ENCODE data around the gene SH2B3. TPM values are rescaled to one million over a fixed set of nuclear protein-coding genes. Genes with fewer than 3 reads are reported as not detected.

SH2B3 gene
- total RNA-seq, 1 donor from 2014 or later = 18.3 TPM

- no peak for TF ChIP-seq CTCF (IDR thresholded peaks at IDR 0.05)
- no peak for DNase-seq (ENCODE audit: low spot score)
- no peak overlapping the region for H3K4me3 Mint-ChIP-seq (ENCODE audit: unreplicated experiment)
- peaks cover 7% of the 10 kb centered on the region for H3K27me3 Mint-ChIP-seq (ENCODE audit: low read depth)
- H3K9me3 Mint-ChIP-seq (ENCODE audit: low read depth) = peaks cover 2% of the 10 kb centered on the region
- no peaks in the 10 kb centered on the region for H3K4me1 Mint-ChIP-seq (ENCODE audit: low read depth)
- H3K36me3 Mint-ChIP-seq (ENCODE audit: low read depth) = peaks cover 1% of the 10 kb centered on the region
- H3K27ac Mint-ChIP-seq (ENCODE audit: unreplicated experiment) = no peak overlapping the region
These were observed 28.3 kb upstream of the SH2B3 start for GRCh38 chr12:111377440-111377839.

GRCh38 chr12:111379942-111380554, 25.7 kb upstream of the SH2B3 start:
- no peak for DNase-seq (ENCODE audit: low spot score)
- H3K27ac Mint-ChIP-seq (ENCODE audit: unreplicated experiment) = no peak overlapping the region
- H3K4me1 Mint-ChIP-seq (ENCODE audit: low read depth) = no peaks in the 10 kb centered on the region
- peaks cover 1% of the 10 kb centered on the region for H3K36me3 Mint-ChIP-seq (ENCODE audit: low read depth)
- TF ChIP-seq CTCF (IDR thresholded peaks at IDR 0.05) = no peak
- peaks cover 13% of the 10 kb centered on the region for H3K27me3 Mint-ChIP-seq (ENCODE audit: low read depth)
- no peak overlapping the region for H3K4me3 Mint-ChIP-seq (ENCODE audit: unreplicated experiment)
- H3K9me3 Mint-ChIP-seq (ENCODE audit: low read depth) = peaks cover 2% of the 10 kb centered on the region

GRCh38 chr12:111384596-111384995, 21.1 kb upstream of the SH2B3 start:
- no peaks in the 10 kb centered on the region for H3K9me3 Mint-ChIP-seq (ENCODE audit: low read depth)
- H3K27me3 Mint-ChIP-seq (ENCODE audit: low read depth) = peaks cover 20% of the 10 kb centered on the region
- H3K27ac Mint-ChIP-seq (ENCODE audit: unreplicated experiment) = no peak overlapping the region
- H3K4me1 Mint-ChIP-seq (ENCODE audit: low read depth) = no peaks in the 10 kb centered on the region
- DNase-seq (ENCODE audit: low spot score) = no peak
- no peak for TF ChIP-seq CTCF (IDR thresholded peaks at IDR 0.05)
- H3K36me3 Mint-ChIP-seq (ENCODE audit: low read depth) = no peaks in the 10 kb centered on the region
- no peak overlapping the region for H3K4me3 Mint-ChIP-seq (ENCODE audit: unreplicated experiment)

- no peak for TF ChIP-seq CTCF (IDR thresholded peaks at IDR 0.05)
- H3K27ac Mint-ChIP-seq (ENCODE audit: unreplicated experiment) = no peak overlapping the region
These were observed 18.8 kb upstream of the SH2B3 start for GRCh38 chr12:111386885-111387284.

GRCh38 chr12:111387747-111388323, 17.9 kb upstream of the SH2B3 start:
- Mint-ChIP-seq H3K4me1 (ENCODE audit: low read depth) (no peaks in the 10 kb centered on the region), H3K27ac (ENCODE audit: unreplicated experiment) (no peak overlapping the region), H3K4me3 (ENCODE audit: unreplicated experiment) (no peak overlapping the region), H3K9me3 (ENCODE audit: low read depth) (no peaks in the 10 kb centered on the region), H3K27me3 (ENCODE audit: low read depth) (peaks cover 13% of the 10 kb centered on the region), H3K36me3 (ENCODE audit: low read depth) (no peaks in the 10 kb centered on the region)
- DNase-seq (ENCODE audit: low spot score) = no peak
- TF ChIP-seq CTCF (IDR thresholded peaks at IDR 0.05) = no peak

More at GRCh38 chr12:111386885-111387284, 18.8 kb upstream of the SH2B3 start:
- no peaks in the 10 kb centered on the region for H3K4me1 Mint-ChIP-seq (ENCODE audit: low read depth)
- H3K27me3 Mint-ChIP-seq (ENCODE audit: low read depth) = peaks cover 13% of the 10 kb centered on the region
- no peak overlapping the region for H3K4me3 Mint-ChIP-seq (ENCODE audit: unreplicated experiment)
- DNase-seq (ENCODE audit: low spot score) = no peak
- H3K36me3 Mint-ChIP-seq (ENCODE audit: low read depth) = no peaks in the 10 kb centered on the region
- H3K9me3 Mint-ChIP-seq (ENCODE audit: low read depth) = no peaks in the 10 kb centered on the region
